K562 (cell line): ENCODE measurements around the gene NTRK2.

Source experiments
- GTF2E2 ChIP-seq: fragments of 200-800 bp; sonication (Bioruptor generic); IDR thresholded peaks from 2 replicates; pipeline ENCODE4 v1.6.1; 2016; ENCODE audit warnings: missing genetic modification characterization, missing compliant biosample characterization
- GTF3C2 ChIP-seq: IDR thresholded peaks from 3 replicates; pipeline ENCODE4 v1.6.1; 2011; ENCODE audit warnings: borderline replicate concordance, mild to moderate bottlenecking, moderate library complexity; ENCODE audit not compliant: insufficient read length; ENCODE audit errors: extremely low read depth
- ZBTB7A ChIP-seq: IDR thresholded peaks from 2 replicates; pipeline ENCODE4 v1.6.1; 2011; ENCODE audit warnings: low read depth, mild to moderate bottlenecking, low read length, moderate library complexity, borderline replicate concordance; ENCODE audit not compliant: control insufficient read depth
- ZNF140 ChIP-seq: fragments of 250-450 bp; sonication (Bioruptor Pico); IDR thresholded peaks from 2 replicates; pipeline ENCODE4 v1.8.0; 2021; ENCODE audit warnings: moderate library complexity, mild to moderate bottlenecking, inconsistent platforms

- TF ChIP-seq GTF3C2 = no peak
- TF ChIP-seq ZBTB7A = no peak
- TF ChIP-seq GTF2E2 = no peak
- TF ChIP-seq ZNF140 = no peak
Observed at GRCh38 chr9:84779883-84780282, 110.4 kb downstream of the NTRK2 start.
